Measurements from ENCODE around the gene DNALI1. TPM values are rescaled to one million over a fixed set of nuclear protein-coding genes. Genes with fewer than 3 reads are reported as not detected.
"Not testable (repeated sequence)": the region's sequence is repeated elsewhere in the genome, so short reads cannot be mapped to it uniquely, and the experiment has no call there.

DNALI1 gene
- total RNA-seq, 1 donor from 2014 or later: 4.7 TPM

GRCh38 chr1:37553598-37553926 lies 3.2 kb upstream of the DNALI1 start:
- peaks cover 0 to 24% of the 10 kb centered on the region in 2 donors for H3K36me3 ChIP-seq
- intact Hi-C loops (cut with DNase I): no loop called here
- H3K9me3 ChIP-seq: no peaks in the 10 kb centered on the region
- H3K27ac ChIP-seq: peak overlapping the region; percentile 70
- H3K27me3 ChIP-seq: no peaks in the 10 kb centered on the region
- TF ChIP-seq POLR2AphosphoS5 (IDR thresholded peaks at IDR 0.05; ENCODE audit: insufficient read depth in 1 of 2, low read depth in 1 of 2): no peak
- no peak for TF ChIP-seq POLR2A (IDR thresholded peaks at IDR 0.05)
- TF ChIP-seq CTCF (IDR thresholded peaks at IDR 0.05): no peak
- peaks cover 33% of the 10 kb centered on the region for H3K4me1 ChIP-seq
- no peak for DNase-seq (ENCODE audit: extremely low spot score in 2 of 2)
- H3K4me3 ChIP-seq: peak overlapping the region; percentile 87 to 95

GRCh38 chr1:37553927-37554808 lies 2.6 kb upstream of the DNALI1 start, which contains the start of gene SNIP1:
SNIP1 (minus strand) TSS chr1:37554293; CDS start chr1:37554229, 64 bp downstream.
- Histone ChIP-seq H3K4me3 (peak within 1 kb of the TSS; percentile 87 to 95), H3K27me3 (no peaks in the 10 kb centered on the region), H3K4me1 (peaks cover 33% of the 10 kb centered on the region), H3K36me3 (peaks cover 0 to 23% of the 10 kb centered on the region in 2 donors), H3K9me3 (no peaks in the 10 kb centered on the region), H3K27ac (peak within 1 kb of the TSS; percentile 70)
- TF ChIP-seq CTCF (IDR thresholded peaks at IDR 0.05) (peak in 1 of 3 experiments; percentile 10), POLR2A (IDR thresholded peaks at IDR 0.05) (peak in 1 of 2 donors; percentile 53), POLR2AphosphoS5 (IDR thresholded peaks at IDR 0.05; ENCODE audit: insufficient read depth in 1 of 2, low read depth in 1 of 2) (peak; percentile 92 to 100)
- peak in 1 of 2 donors; percentile 93 for DNase-seq (ENCODE audit: extremely low spot score in 2 of 2)
- intact Hi-C loops (cut with DNase I): no loop called here

- Histone ChIP-seq H3K4me3 (peak overlapping the region; percentile 24 to 33), H3K4me1 (peaks cover 28% of the 10 kb centered on the region), H3K27ac (no peak overlapping the region), H3K36me3 (peaks cover 0 to 3% of the 10 kb centered on the region in 2 donors), H3K27me3 (no peaks in the 10 kb centered on the region), H3K9me3 (no peaks in the 10 kb centered on the region)
- TF ChIP-seq CTCF (IDR thresholded peaks at IDR 0.05) (no peak), POLR2A (IDR thresholded peaks at IDR 0.05) (no peak), POLR2AphosphoS5 (IDR thresholded peaks at IDR 0.05; ENCODE audit: insufficient read depth in 1 of 2, low read depth in 1 of 2) (no peak)
- intact Hi-C loops (cut with DNase I): no loop called here
- no peak for DNase-seq (ENCODE audit: extremely low spot score in 2 of 2)
Observed at GRCh38 chr1:37557402-37557801, 662 bp downstream of the DNALI1 start.

- no peaks in the 10 kb centered on the region for H3K36me3 ChIP-seq
- no peak overlapping the region for H3K4me3 ChIP-seq
- intact Hi-C loops (cut with DNase I): no loop called here
- DNase-seq (ENCODE audit: extremely low spot score in 2 of 2): no peak
- TF ChIP-seq POLR2A (IDR thresholded peaks at IDR 0.05): no peak
- TF ChIP-seq POLR2AphosphoS5 (IDR thresholded peaks at IDR 0.05; ENCODE audit: insufficient read depth in 1 of 2, low read depth in 1 of 2): no peak
- no peaks in the 10 kb centered on the region for H3K9me3 ChIP-seq
- H3K4me1 ChIP-seq: peaks cover 18% of the 10 kb centered on the region
- H3K27ac ChIP-seq: no peak overlapping the region
- H3K27me3 ChIP-seq: no peaks in the 10 kb centered on the region
Observed at GRCh38 chr1:37558411-37558810, 1.7 kb downstream of the DNALI1 start.

GRCh38 chr1:37559080-37559479 lies 2.3 kb downstream of the DNALI1 start:
- Histone ChIP-seq H3K4me1 (peaks cover 16% of the 10 kb centered on the region), H3K27me3 (no peaks in the 10 kb centered on the region), H3K36me3 (no peaks in the 10 kb centered on the region), H3K9me3 (no peaks in the 10 kb centered on the region), H3K4me3 (no peak overlapping the region), H3K27ac (no peak overlapping the region)
- no peak for DNase-seq (ENCODE audit: extremely low spot score in 2 of 2)
- TF ChIP-seq CTCF (IDR thresholded peaks at IDR 0.05) (no peak), POLR2AphosphoS5 (IDR thresholded peaks at IDR 0.05; ENCODE audit: insufficient read depth in 1 of 2, low read depth in 1 of 2) (no peak), POLR2A (IDR thresholded peaks at IDR 0.05) (no peak)
- intact Hi-C loops (cut with DNase I): no loop called here

- H3K4me1 ChIP-seq: peaks cover 16% of the 10 kb centered on the region
- H3K27me3 ChIP-seq; H3K9me3 ChIP-seq; H3K27ac ChIP-seq; H3K36me3 ChIP-seq; H3K4me3 ChIP-seq; intact Hi-C loops (cut with DNase I); DNase-seq (ENCODE audit: extremely low spot score in 2 of 2): not testable (repeated sequence)
Observed at GRCh38 chr1:37559957-37560379, 3.2 kb downstream of the DNALI1 start.

Data from vagina (tissue), 2 donors.